NCI-H1417 (cell line): ENCODE data around the gene LYPD1.
"Not testable (repeated sequence)": the region's sequence is repeated elsewhere in the genome, so short reads cannot be mapped to it uniquely, and the experiment has no call there.

Source experiments
- DNase-seq, 3 experiments: peaks; one replicate each; lab custom pipeline; 2025; lab: John Stamatoyannopoulos, UW

The LYPD1 gene, protein sequence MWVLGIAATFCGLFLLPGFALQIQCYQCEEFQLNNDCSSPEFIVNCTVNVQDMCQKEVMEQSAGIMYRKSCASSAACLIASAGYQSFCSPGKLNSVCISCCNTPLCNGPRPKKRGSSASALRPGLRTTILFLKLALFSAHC

DNA sequence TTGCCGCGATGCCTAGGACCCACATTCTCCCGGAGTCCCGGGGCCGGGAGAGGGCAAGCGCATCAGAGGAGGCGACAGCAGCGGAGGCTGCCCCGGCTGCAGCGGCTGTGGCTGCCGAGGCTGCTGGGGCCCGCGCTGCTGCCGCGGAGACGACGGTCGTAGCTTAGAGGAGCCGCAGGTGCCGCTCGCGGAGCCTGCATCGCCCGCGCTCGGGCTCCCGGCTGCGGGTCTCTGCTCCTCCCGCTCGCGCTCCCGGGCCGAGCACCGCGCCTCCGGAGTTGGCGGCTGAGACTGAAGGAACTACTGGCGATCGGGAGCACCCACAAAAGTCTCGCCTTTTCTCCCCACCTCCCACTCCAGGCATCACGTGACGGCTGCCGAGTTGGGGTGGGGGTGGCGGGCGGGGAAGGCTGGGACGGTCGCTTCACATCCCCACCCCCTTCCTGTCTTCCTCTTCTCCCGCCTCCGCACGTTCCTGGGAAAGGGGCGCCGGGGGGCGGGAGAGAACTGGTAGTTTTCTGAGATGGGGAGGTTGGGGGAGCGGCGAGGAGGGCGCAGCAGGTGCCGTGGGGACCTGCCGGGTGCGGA, at the start of gene LYPD1:
Gene LYPD1 (minus strand): TSS at position 298 of the 588 bp plus-strand sequence. CDS start 273 bp downstream, at position 25.
- peak; percentile 25 to 55 (median 33) for DNase-seq

DNA sequence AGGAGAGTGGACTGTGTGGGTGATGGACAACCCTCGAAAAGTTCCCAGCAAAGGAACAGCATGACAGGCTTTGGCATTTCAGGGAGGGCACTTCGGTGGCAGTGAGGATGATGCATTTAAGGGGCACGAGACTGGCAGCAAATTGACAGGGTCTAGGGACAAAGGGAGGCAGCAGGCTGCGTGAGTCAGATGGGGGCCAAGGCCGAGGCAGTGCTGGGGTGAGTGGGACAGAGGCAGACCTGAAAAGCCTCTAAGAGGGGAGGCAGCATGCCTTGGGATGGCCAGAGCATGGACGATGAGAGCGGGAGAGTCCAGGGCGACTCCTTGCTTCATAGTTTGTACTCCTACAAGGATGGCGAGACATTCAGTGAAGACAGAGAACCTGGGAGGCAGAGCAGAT, 49.5 kb upstream of the LYPD1 start:
- no peak for DNase-seq

GRCh38 chr2:132716954-132717353, 46.9 kb upstream of the LYPD1 start:
- no peak for DNase-seq

GRCh38 chr2:132715386-132716351, 45.7 kb upstream of the LYPD1 start:
- no peak for DNase-seq

GRCh38 chr2:132703396-132703795, 33.4 kb upstream of the LYPD1 start:
- DNase-seq = no peak

GRCh38 chr2:132701810-132702209, 31.8 kb upstream of the LYPD1 start:
- DNase-seq = no peak

- not testable (repeated sequence) for DNase-seq
Observed at GRCh38 chr2:132699802-132700201, 29.8 kb upstream of the LYPD1 start.

DNA sequence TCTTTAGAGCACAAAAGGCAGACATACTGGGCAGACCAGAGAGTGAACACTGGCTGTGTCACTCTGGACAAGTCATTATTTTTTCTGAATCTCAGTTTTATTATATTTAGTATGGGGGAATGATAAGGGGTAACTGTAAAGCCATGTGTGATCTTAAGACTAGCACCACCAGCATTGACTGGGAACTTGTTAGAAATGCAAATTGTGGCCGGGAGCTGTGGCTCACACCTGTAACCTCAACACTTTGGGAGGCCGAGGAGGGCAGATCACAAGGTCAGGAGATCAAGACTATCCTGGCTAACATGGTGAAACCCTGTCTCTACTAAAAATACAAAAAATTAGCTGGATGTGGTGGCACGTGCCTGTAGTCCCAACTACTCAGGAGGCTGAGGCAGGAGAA, 28.3 kb upstream of the LYPD1 start:
- DNase-seq = not testable (repeated sequence)

DNA sequence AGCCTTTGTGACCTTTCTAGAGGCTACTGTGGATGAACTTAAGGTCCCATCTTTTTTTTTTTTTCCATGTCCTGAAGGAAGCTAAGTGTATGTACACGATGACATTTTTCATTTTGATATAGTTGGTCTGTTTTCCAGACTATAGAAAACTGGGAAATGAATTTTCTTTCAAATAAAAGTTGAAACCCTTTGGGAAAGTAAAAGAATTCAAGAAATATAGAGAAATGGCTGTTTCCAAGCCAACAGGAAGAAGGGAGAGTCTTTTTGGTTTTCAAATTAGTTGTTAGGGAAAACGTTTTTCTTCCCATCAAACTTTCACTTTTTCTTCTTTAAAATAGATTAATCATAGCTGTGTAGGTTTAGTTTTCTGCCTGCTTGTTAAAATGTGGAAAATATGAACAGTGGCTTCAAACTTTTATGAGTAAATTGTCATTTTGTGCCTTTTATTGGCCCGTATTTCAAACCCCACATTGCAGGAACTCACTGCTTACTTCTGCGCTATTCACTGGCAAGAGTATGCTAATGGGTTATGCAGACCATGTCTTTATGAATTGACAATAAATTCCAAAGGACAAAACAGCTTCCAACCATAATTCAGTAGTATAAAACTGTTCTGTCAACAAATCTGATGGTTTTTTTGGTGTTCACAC, 27.7 kb upstream of the LYPD1 start:
- DNase-seq = no peak

DNA sequence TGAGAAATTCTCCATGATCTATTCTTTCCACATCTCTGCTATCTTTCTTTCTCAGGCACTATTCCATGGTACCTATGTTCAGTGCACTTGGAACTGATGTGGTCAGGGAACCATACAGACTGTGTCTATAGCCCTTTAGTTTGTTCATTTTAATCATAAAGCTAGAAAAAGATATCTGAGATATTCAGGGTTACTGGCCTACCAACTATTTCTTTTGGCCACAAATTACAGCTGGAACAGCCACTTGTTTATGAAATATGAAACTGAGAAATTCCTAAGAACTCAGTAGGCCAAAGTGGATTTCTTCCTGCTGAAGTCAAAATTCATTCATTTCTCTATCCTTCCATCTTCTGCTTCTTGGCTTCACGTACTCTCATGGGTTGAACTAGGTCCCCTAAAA, 22.8 kb upstream of the LYPD1 start:
- DNase-seq = no peak

GRCh38 chr2:132691556-132691955, 21.6 kb upstream of the LYPD1 start:
- no peak for DNase-seq

- no peak for DNase-seq
Observed at GRCh38 chr2:132690664-132691303, 20.8 kb upstream of the LYPD1 start.

GRCh38 chr2:132681766-132682165, 11.8 kb upstream of the LYPD1 start:
- DNase-seq = no peak

DNA sequence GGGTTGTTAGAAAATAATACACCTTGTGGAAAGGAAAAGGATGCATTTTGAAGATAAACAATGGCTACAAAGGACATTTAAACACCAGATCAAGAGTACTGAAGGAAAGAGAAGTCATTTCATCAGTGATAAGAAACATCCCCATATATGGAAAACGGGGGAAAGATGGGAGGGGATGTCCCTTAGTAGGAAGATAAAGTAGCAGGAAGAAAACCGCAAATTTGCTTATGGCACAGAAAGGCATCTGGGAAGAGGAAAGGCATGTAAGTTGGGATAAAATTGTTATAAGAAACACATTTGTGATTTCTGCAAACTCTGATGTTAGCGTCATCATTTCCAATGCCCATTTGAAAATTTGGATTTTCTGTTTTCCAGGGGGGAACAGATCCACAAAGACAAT, 10.5 kb upstream of the LYPD1 start:
- no peak for DNase-seq

GRCh38 chr2:132678483-132678882, 8.5 kb upstream of the LYPD1 start:
- DNase-seq = no peak

DNA sequence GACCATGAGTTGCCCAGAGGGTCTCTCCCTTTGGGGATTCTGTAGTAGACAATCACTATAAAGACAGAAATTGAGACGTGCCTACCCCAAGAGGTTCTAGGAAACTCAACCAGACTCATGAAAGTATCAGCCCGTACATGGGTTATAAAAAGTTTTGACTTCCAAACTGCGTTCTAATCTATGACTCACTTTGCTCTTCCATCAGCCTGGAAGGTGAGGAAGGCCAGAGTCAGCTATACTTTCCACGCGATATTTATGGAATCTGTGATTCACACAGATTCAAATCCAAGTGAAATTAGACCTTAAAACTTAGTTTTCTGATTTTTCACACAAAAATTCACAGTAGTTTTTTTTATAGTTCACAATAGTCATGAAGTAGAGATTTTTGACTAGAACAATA, 7.7 kb upstream of the LYPD1 start:
- DNase-seq = no peak

DNA sequence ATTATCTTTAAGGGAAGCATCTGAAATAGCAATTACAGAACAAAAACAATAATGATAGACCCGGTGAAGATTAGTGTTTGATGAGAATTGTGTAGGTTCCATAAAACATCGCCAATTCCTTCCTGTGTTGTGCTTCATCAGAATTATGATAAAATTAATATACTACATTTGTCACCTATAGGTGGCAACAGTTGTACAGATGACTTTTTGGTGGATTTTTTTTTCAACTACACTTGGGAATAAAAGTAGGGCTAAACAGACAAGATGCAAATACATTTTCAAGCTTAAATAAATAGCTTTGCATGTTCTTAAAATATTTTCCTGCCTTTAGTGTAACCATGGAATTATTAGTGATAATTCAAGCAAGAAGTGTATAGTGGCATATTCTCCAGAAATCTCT, 7.0 kb upstream of the LYPD1 start:
- DNase-seq = peak in 1 of 3 experiments; percentile 0

DNA sequence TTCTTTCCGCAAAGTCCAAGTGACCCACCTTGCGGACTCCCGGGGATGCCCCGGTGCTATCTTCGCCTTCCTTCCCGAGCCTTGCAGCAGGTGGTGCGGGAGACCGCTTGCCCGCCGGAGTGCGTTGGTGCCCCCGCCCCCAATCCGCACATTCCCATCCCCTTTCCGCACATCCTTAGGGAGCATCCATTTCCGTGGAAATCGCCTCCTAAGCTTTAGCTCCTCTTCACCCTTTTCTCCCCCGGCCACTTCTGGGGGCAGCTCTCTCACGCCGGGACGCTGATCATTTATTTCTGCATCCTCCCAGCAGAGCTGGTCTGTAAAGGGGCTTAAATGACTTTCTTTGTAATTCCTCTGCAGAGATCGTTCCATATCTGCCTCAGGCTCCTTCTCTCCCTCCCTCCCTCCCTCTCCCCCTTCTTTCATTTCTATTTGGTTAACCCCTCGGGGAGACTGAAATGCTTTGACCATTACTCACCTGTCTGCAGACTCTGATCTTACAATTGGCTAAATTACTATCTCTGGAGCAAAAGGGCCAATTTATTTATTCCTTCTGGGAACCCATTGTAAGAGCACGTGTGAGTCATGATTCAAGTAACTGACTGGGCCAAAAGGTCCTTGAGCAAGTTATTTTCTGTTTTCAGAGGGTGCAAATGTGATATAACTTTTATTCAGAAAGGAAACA, 1.3 kb upstream of the LYPD1 start:
- peak in 2 of 3 experiments; percentile 48 to 69 for DNase-seq

- DNase-seq = peak; percentile 13 to 35 (median 26)
Observed at GRCh38 chr2:132670496-132671150, 618 bp upstream of the LYPD1 start.

- DNase-seq = peak; percentile 3 to 55 (median 42)
Observed at GRCh38 chr2:132668987-132669907, 758 bp downstream of the LYPD1 start.
